Sciatic nerve (tissue), 2 donors: ENCODE results near the gene GPBP1L1. TPM values are rescaled to one million over a fixed set of nuclear protein-coding genes. Genes with fewer than 3 reads are reported as not detected.
"Not testable (repeated sequence)": the region's sequence is repeated elsewhere in the genome, so short reads cannot be mapped to it uniquely, and the experiment has no call there.

Experiments
- ATAC-seq: fragments of 200-7000 bp; cut with Tn5 transposase; one replicate; pipeline ENCODE4 v1.9.1; 2020; ENCODE audit warnings: mild to moderate bottlenecking, moderate library complexity
- DNase-seq: peaks from one replicate; pipeline ENCODE4 v3.0.0-alpha.2; 2020; ENCODE audit warnings: low spot score
- intact Hi-C: fragments of 100-400 bp; cut with DNase I; formaldehyde crosslinking; loops from one replicate; pipeline ENCODE4 v1.14.2; 2022
- total RNA-seq: library from RNA; stranded (reverse); fragmentation: NEBNext Ultra II Directional; extraction: Animal tissue kit (Norgen Biotek cat#: 25700); gene quantifications from one replicate; pipeline ENCODE4 v1.2.1, GENCODE V29; 2021
- donor health status: DM: no; HTN: no; CAD: no.
- donor health status: DM: no; HTN: no; CAD: no.

GPBP1L1 gene
- total RNA-seq: 102 TPM

- intact Hi-C loops: no loop called here
- DNase-seq (peak; percentile 99), ATAC-seq (peak; percentile 96)
These were observed at the start of gene GPBP1L1 for GRCh38 chr1:45686288-45687013. TSS of gene GPBP1L1 (minus strand) at chr1:45686533. CDS start at chr1:45659087, 27,446 bp downstream.

- no peak for DNase-seq
- no peak for ATAC-seq
- intact Hi-C loops: no loop called here
These were observed 44.5 kb upstream of the GPBP1L1 start for GRCh38 chr1:45730780-45731319.

GRCh38 chr1:45730075-45730779 is 43.9 kb upstream of the GPBP1L1 start:
- DNase-seq (no peak), ATAC-seq (no peak)
- intact Hi-C loops: no loop called here

GRCh38 chr1:45726007-45726406 is 39.7 kb upstream of the GPBP1L1 start:
- DNase-seq, intact Hi-C loops, ATAC-seq: not testable (repeated sequence)

GRCh38 chr1:45723248-45723930 is 37.1 kb upstream of the GPBP1L1 start:
- no peak for ATAC-seq
- DNase-seq: no peak
- intact Hi-C loops: no loop called here

GRCh38 chr1:45722809-45723208 is 36.5 kb upstream of the GPBP1L1 start:
- ATAC-seq: no peak
- no peak for DNase-seq
- intact Hi-C loops: no loop called here

- DNase-seq: no peak
- no peak for ATAC-seq
- intact Hi-C loops: no loop called here
These were observed 34.9 kb upstream of the GPBP1L1 start for GRCh38 chr1:45721207-45721606.

- no peak for DNase-seq
- no peak for ATAC-seq
- intact Hi-C loops: no loop called here
These were observed 32.0 kb upstream of the GPBP1L1 start for GRCh38 chr1:45718289-45718688.

GRCh38 chr1:45717386-45717785 is 31.1 kb upstream of the GPBP1L1 start:
- ATAC-seq, intact Hi-C loops, DNase-seq: not testable (repeated sequence)

- DNase-seq (no peak), ATAC-seq (no peak)
- intact Hi-C loops: no loop called here
These were observed 30.4 kb upstream of the GPBP1L1 start for GRCh38 chr1:45716700-45717099.

- DNase-seq: no peak
These were observed 27.4 kb upstream of the GPBP1L1 start for GRCh38 chr1:45713711-45714110.

GRCh38 chr1:45704637-45705036 is 18.3 kb upstream of the GPBP1L1 start:
- ATAC-seq: no peak
- DNase-seq: no peak
- intact Hi-C loops: no loop called here

More at GRCh38 chr1:45713711-45714110, 27.4 kb upstream of the GPBP1L1 start:
- ATAC-seq: no peak
- intact Hi-C loops: no loop called here

GRCh38 chr1:45694823-45695222 is 8.5 kb upstream of the GPBP1L1 start:
- DNase-seq: no peak
- intact Hi-C loops: no loop called here
- no peak for ATAC-seq

GRCh38 chr1:45693811-45694210 is 7.5 kb upstream of the GPBP1L1 start:
- intact Hi-C loops, ATAC-seq, DNase-seq: not testable (repeated sequence)

- ATAC-seq (peak; percentile 70), DNase-seq (peak; percentile 79)
- intact Hi-C loops: no loop called here
These were observed 1.7 kb upstream of the GPBP1L1 start, which contains the start of gene TMEM69 for GRCh38 chr1:45687754-45688740. TSS of gene TMEM69 (plus strand) at chr1:45688181. CDS start at chr1:45691069, 2,888 bp downstream.

GRCh38 chr1:45687014-45687753 is 851 bp upstream of the GPBP1L1 start:
- intact Hi-C loops: no loop called here
- ATAC-seq (peak; percentile 97), DNase-seq (peak; percentile 97)

GRCh38 chr1:45686015-45686287 is 382 bp downstream of the GPBP1L1 start:
- intact Hi-C loops: no loop called here
- peak; percentile 0 for ATAC-seq

More at GRCh38 chr1:45686015-45686287, 382 bp downstream of the GPBP1L1 start:
- peak; percentile 88 for DNase-seq
